ENCODE measurements around the gene CBX3. TPM values are rescaled to one million over a fixed set of nuclear protein-coding genes. Genes with fewer than 3 reads are reported as not detected.

The CBX3 gene
- total and polyA plus RNA-seq, 10 of the 15 experiments (the other 5 are each of a cell fraction or from before 2014, with no cell fraction given) = 153 to 307 (median 225) TPM

GRCh38 chr7:26187380-26188205 lies 14.0 kb upstream of the CBX3 start:
- H3K4me3 ChIP-seq = no peak overlapping the region
- no peaks in the 10 kb centered on the region for H3K9me3 ChIP-seq (replicated peaks; ENCODE audit: control insufficient read depth, insufficient read depth, low read length)
- peaks cover 12% of the 10 kb centered on the region for H3K4me1 ChIP-seq (ENCODE audit: control insufficient read depth, insufficient read depth, low read length)
- H3K27me3 ChIP-seq (replicated peaks in 1 of 2; ENCODE audit: control insufficient read depth in 2 of 2, insufficient read depth in 2 of 2, low read length in 1 of 2) = no peaks in the 10 kb centered on the region
- intact Hi-C loops (cut with micrococcal nuclease; ENCODE audit: unreplicated experiment) (loop anchor here (2.0 kb wide), 1 partner anchor 31 kb away; no protein-coding TSS in a partner anchor), in situ Hi-C loops (cut with MboI) (no loop called here)
- no peak overlapping the region for H2AFZ ChIP-seq (ENCODE audit: control insufficient read depth, low read depth, low read length)
- no peak for DNase-seq (ENCODE audit: low read depth, low spot score)
- SMC1A ChIA-PET (ENCODE audit: uncharacterized antibody, unreplicated experiment) = interaction anchor here (1.0 to 3.3 kb wide), 9 partner anchors 9 to 99 kb away, joined by 3 to 23 read pairs (median 5); no protein-coding TSS in a partner anchor
- H3K27ac ChIP-seq (ENCODE audit: control insufficient read depth, insufficient read depth) = no peak overlapping the region
- FAIRE-seq = no peak
- POLR2A ChIA-PET = interaction anchor here (0.6 to 2.6 kb wide), 6 partner anchors 8 to 75 kb away, joined by 3 to 8 read pairs (median 6); no protein-coding TSS in a partner anchor
- H3K79me2 ChIP-seq (ENCODE audit: control insufficient read depth, insufficient read depth, low read length) = peaks cover 25% of the 10 kb centered on the region
- BruUV-seq (replicated peaks) = no TSS peak
- H3K9ac ChIP-seq (ENCODE audit: control insufficient read depth, insufficient read depth, low read length) = no peak overlapping the region
- CTCF ChIA-PET = interaction anchor here (0.7 to 3.0 kb wide), 8 partner anchors 10 to 1072 kb away, joined by 3 to 29 read pairs (median 4); no protein-coding TSS in a partner anchor
- RAD21 ChIA-PET (ENCODE audit: unreplicated experiment) = interaction anchor here (1.0 to 2.7 kb wide), 3 partner anchors 10 to 96 kb away, joined by 3 to 13 read pairs (median 10); partner anchors contain the start of gene NFE2L3
- H4K20me1 ChIP-seq (ENCODE audit: control insufficient read depth, insufficient read depth) = no peaks in the 10 kb centered on the region; the same call in 1 of the 2 replicates
- peak; percentile 23 for ATAC-seq
- H3K4me2 ChIP-seq (ENCODE audit: control insufficient read depth, insufficient read depth) = no peak overlapping the region
- H3K36me3 ChIP-seq (ENCODE audit: control insufficient read depth in 2 of 2, insufficient read depth in 2 of 2, low read length in 1 of 2) = peaks cover 3 to 27% of the 10 kb centered on the region in 2 experiments; a peak in 3 of 4 replicates
- 52% methylated on average over 11 of the region's 11 CpGs for WGBS (ENCODE audit: insufficient coverage, insufficient replicate concordance, low lambda C conversion rate, missing lambda C conversion rate)
- TF ChIP-seq ZBED1 (IDR thresholded peaks at IDR 0.05; ENCODE audit: borderline replicate concordance) (peak; percentile 91), NBN (IDR thresholded peaks at IDR 0.05) (no peak), POLR2A (IDR thresholded peaks at IDR 0.05; ENCODE audit: low read depth, low read length) (peak; percentile 75), CEBPB (IDR thresholded peaks at IDR 0.05; ENCODE audit: borderline replicate concordance in 1 of 2, low read depth in 2 of 2, low read length in 2 of 2) (0 out of 4 replicates have a peak, but pooled peaks of 1 of the 2 experiments have one; percentile 35), GABPA (IDR thresholded peaks at IDR 0.05; ENCODE audit: low read depth) (no peak), SMAD5 (IDR thresholded peaks at IDR 0.05; ENCODE audit: low read depth) (peak; percentile 62; the same call in 1 of the 2 replicates), BCL11A (IDR thresholded peaks at IDR 0.05; ENCODE audit: low read depth, low read length) (peak; percentile 3; the same call in 1 of the 2 replicates), TCF7 (IDR thresholded peaks at IDR 0.05; ENCODE audit: borderline replicate concordance) (0 out of 2 replicates have a peak, but pooled peaks have one; percentile 11), ZBTB11 (CRISPR knock-in tag; IDR thresholded peaks at IDR 0.05) (peak; percentile 22; the same call in 1 of the 2 replicates), RBBP5 (conservative IDR thresholded peaks at IDR 0.05) (no peak), KLF5 (IDR thresholded peaks at IDR 0.05; ENCODE audit: partially characterized antibody) (no peak), EED (IDR thresholded peaks at IDR 0.05; ENCODE audit: low read depth) (no peak), BHLHE40 (IDR thresholded peaks at IDR 0.05; ENCODE audit: borderline replicate concordance in 1 of 2, low read depth in 2 of 2, low read length in 1 of 2) (0 out of 4 replicates have a peak, but pooled peaks of 1 of the 2 experiments have one; percentile 10), CBFB (IDR thresholded peaks at IDR 0.05; ENCODE audit: low read depth) (peak; percentile 59; the same call in 1 of the 2 replicates), NFIC (IDR thresholded peaks at IDR 0.05; ENCODE audit: low read depth, low read length) (peak; percentile 31), BMI1 (IDR thresholded peaks at IDR 0.05; ENCODE audit: borderline replicate concordance) (peak; percentile 28), BACH1 (IDR thresholded peaks at IDR 0.05; ENCODE audit: borderline replicate concordance) (peak; percentile 71; the same call in 1 of the 2 replicates), POU2F2 (IDR thresholded peaks at IDR 0.05; ENCODE audit: borderline replicate concordance, low read depth, low read length) (peak; percentile 58), BCL3 (IDR thresholded peaks at IDR 0.05; ENCODE audit: borderline replicate concordance, insufficient read depth, low read depth, low read length, poor library complexity, severe bottlenecking) (peak; percentile 84), POLR2AphosphoS5 (IDR thresholded peaks at IDR 0.05; ENCODE audit: low read length) (peak; percentile 87)

Measured in GM12878 (cell line).